ENCODE data around the gene MRPS31. TPM values are rescaled to one million over a fixed set of nuclear protein-coding genes. Genes with fewer than 3 reads are reported as not detected.

MRPS31 gene
- total RNA-seq, 3 donors from 2014 or later: 15.8 to 29.7 (median 23.3) TPM

DNA sequence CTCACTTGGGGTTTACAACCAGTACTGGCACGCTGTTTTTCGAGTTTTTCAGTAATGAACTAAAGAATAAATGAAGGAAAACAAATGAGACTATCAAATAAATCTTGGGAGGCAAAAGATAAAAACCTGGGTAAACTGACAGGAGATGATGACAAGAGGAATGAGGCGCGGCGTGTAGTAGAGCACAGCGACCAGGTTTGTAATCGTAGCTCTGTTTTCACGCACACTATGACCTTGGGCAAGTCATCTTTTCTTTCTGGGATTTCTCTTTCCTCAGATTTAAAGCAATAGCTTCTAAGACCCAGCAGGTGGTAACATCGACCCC, 419 bp downstream of the MRPS31 start:
- no peaks in the 10 kb centered on the region for H3K27me3 ChIP-seq
- H3K9me3 ChIP-seq: no peaks in the 10 kb centered on the region
- no peak for TF ChIP-seq POLR2A (IDR thresholded peaks at IDR 0.05)
- TF ChIP-seq, protein P1, sequence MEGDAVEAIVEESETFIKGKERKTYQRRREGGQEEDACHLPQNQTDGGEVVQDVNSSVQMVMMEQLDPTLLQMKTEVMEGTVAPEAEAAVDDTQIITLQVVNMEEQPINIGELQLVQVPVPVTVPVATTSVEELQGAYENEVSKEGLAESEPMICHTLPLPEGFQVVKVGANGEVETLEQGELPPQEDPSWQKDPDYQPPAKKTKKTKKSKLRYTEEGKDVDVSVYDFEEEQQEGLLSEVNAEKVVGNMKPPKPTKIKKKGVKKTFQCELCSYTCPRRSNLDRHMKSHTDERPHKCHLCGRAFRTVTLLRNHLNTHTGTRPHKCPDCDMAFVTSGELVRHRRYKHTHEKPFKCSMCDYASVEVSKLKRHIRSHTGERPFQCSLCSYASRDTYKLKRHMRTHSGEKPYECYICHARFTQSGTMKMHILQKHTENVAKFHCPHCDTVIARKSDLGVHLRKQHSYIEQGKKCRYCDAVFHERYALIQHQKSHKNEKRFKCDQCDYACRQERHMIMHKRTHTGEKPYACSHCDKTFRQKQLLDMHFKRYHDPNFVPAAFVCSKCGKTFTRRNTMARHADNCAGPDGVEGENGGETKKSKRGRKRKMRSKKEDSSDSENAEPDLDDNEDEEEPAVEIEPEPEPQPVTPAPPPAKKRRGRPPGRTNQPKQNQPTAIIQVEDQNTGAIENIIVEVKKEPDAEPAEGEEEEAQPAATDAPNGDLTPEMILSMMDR (IDR thresholded peaks at IDR 0.05): no peak
- no peak for TF ChIP-seq POLR2AphosphoS5 (IDR thresholded peaks at IDR 0.05)
- H3K36me3 ChIP-seq: no peaks in the 10 kb centered on the region
- H3K4me3 ChIP-seq: peak overlapping the region; percentile 79 to 84 (median 81)
- intact Hi-C loops (cut with DNase I; ENCODE audit: low total_unique reads): no loop called here
- no peak for DNase-seq (ENCODE audit: low spot score in 2 of 2)
- H3K27ac ChIP-seq: peak overlapping the region; percentile 90 to 91
- no peaks in the 10 kb centered on the region for H3K4me1 ChIP-seq

DNA sequence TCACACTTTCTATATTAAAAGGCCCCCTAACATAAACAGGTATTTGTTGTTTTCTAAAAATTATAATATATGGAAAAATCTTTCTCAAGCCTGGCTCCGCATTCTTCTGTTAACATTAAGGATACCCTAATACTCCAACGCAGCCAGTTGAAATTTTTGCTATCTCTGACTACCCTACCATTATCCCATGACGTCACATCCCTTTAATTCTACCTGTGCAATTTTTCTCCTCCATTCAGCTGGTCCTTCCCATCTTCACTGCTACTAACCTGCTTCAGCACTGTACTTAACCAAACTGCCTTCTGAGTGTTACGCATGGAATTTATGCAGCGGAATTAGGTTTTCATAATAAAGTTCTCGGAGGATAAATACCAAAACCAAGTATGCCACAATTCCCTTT, 1.0 kb downstream of the MRPS31 start:
- Histone ChIP-seq H3K36me3 (no peaks in the 10 kb centered on the region), H3K4me3 (peak overlapping the region; percentile 79 to 84 (median 81)), H3K27ac (peak overlapping the region in 1 of 2 donors; percentile 91), H3K9me3 (no peaks in the 10 kb centered on the region), H3K27me3 (no peaks in the 10 kb centered on the region), H3K4me1 (no peaks in the 10 kb centered on the region)
- TF ChIP-seq, protein P1 (IDR thresholded peaks at IDR 0.05): no peak
- TF ChIP-seq POLR2AphosphoS5 (IDR thresholded peaks at IDR 0.05): no peak
- no peak for TF ChIP-seq POLR2A (IDR thresholded peaks at IDR 0.05)
- no peak for DNase-seq (ENCODE audit: low spot score in 2 of 2)
- intact Hi-C loops (cut with DNase I; ENCODE audit: low total_unique reads): no loop called here

DNA sequence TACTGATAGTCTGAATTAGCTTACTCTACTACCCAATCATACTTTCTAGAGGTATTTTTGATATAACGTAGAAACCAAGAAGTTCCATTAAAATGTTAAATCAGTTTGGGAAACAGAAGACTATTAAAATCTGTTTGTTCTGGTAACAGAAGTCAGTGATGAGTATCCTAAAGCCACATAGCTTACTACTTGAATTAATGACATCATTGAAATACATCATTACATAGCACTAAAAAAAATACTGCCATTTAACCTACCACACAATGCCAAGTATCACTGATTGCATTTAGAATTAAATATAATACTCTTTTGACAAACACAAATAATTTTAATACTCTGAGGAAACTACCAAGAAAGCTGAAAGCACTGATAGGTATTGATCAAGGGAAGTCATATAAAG, 5.4 kb downstream of the MRPS31 start:
- TF ChIP-seq POLR2AphosphoS5 (IDR thresholded peaks at IDR 0.05) (no peak), POLR2A (IDR thresholded peaks at IDR 0.05) (no peak)
- Histone ChIP-seq H3K9me3 (no peaks in the 10 kb centered on the region), H3K27ac (no peak overlapping the region), H3K4me1 (no peaks in the 10 kb centered on the region), H3K4me3 (no peak overlapping the region), H3K27me3 (no peaks in the 10 kb centered on the region), H3K36me3 (no peaks in the 10 kb centered on the region)
- DNase-seq (ENCODE audit: low spot score in 2 of 2): no peak
- intact Hi-C loops (cut with DNase I; ENCODE audit: low total_unique reads): no loop called here

- no peak for DNase-seq (ENCODE audit: low spot score in 2 of 2)
- H3K4me1 ChIP-seq: no peaks in the 10 kb centered on the region
- no peaks in the 10 kb centered on the region for H3K36me3 ChIP-seq
- H3K9me3 ChIP-seq: no peaks in the 10 kb centered on the region
- no peak overlapping the region for H3K4me3 ChIP-seq
- H3K27ac ChIP-seq: no peak overlapping the region
- intact Hi-C loops (cut with DNase I; ENCODE audit: low total_unique reads): loop anchor here (1.0 kb wide), 1 partner anchor 11 kb away; no protein-coding TSS in a partner anchor
- H3K27me3 ChIP-seq: no peaks in the 10 kb centered on the region
- TF ChIP-seq, protein P1 (IDR thresholded peaks at IDR 0.05): no peak
- TF ChIP-seq POLR2A (IDR thresholded peaks at IDR 0.05) (no peak), POLR2AphosphoS5 (IDR thresholded peaks at IDR 0.05) (no peak)
These were observed 6.2 kb downstream of the MRPS31 start for GRCh38 chr13:40764587-40765403.

DNA sequence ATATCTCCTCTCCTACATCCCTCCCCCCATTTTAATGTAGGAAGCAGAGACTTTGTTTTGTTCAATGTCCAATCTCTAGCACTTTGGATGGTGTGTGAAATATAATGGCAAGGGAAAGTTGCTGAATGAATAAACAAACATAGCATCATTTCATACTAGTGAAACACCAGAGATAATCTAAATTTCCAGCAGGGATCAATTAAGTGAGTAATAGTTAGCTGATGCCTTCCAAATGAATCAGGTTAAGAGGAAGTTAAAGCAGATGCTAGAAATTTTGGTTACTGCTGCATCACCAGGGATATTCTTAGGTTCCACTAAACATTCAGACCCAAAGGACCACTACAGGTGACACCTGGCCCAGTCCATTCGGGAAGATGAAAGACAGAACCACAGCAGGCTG, 8.1 kb downstream of the MRPS31 start:
- DNase-seq (ENCODE audit: low spot score in 2 of 2): no peak
- Histone ChIP-seq H3K4me1 (no peaks in the 10 kb centered on the region), H3K36me3 (no peaks in the 10 kb centered on the region), H3K9me3 (no peaks in the 10 kb centered on the region), H3K27ac (no peak overlapping the region), H3K27me3 (no peaks in the 10 kb centered on the region), H3K4me3 (no peak overlapping the region)
- TF ChIP-seq POLR2A (IDR thresholded peaks at IDR 0.05) (no peak), POLR2AphosphoS5 (IDR thresholded peaks at IDR 0.05) (no peak)
- TF ChIP-seq, protein P1 (IDR thresholded peaks at IDR 0.05): no peak
- intact Hi-C loops (cut with DNase I; ENCODE audit: low total_unique reads): no loop called here
